HepG2 (cell line): ENCODE measurements around the gene PRPF18.

Source experiments
- DR1 ChIP-seq: sonication (generic); formaldehyde crosslinking; IDR thresholded peaks from 2 replicates; pipeline ENCODE4 v1.8.0; 2021; ENCODE audit warnings: mild to moderate bottlenecking, missing genetic modification reagents, inconsistent platforms
- EEA1 ChIP-seq: sonication (generic); formaldehyde crosslinking; IDR thresholded peaks from 2 replicates; pipeline ENCODE4 v1.5.1; 2020; ENCODE audit warnings: mild to moderate bottlenecking, missing genetic modification reagents, borderline replicate concordance
- HOXA9 ChIP-seq: sonication (generic); formaldehyde crosslinking; IDR thresholded peaks from 2 replicates; pipeline ENCODE4 v1.8.1; 2022; ENCODE audit warnings: missing genetic modification reagents, mild to moderate bottlenecking, moderate library complexity, borderline replicate concordance
- JUND ChIP-seq: sonication (generic); formaldehyde crosslinking; IDR thresholded peaks from 2 replicates; pipeline ENCODE4 v1.8.0; 2022; ENCODE audit warnings: mild to moderate bottlenecking, missing genetic modification reagents
- ONECUT2 ChIP-seq: sonication (generic); formaldehyde crosslinking; IDR thresholded peaks from 2 replicates; pipeline ENCODE4 v1.4.0; 2020; ENCODE audit warnings: missing genetic modification reagents
- ZBTB8A ChIP-seq: sonication (generic); formaldehyde crosslinking; IDR thresholded peaks from 2 replicates; pipeline ENCODE4 v1.4.0; 2020; ENCODE audit warnings: mild to moderate bottlenecking, low read depth, missing genetic modification reagents, borderline replicate concordance
- ZNF234 ChIP-seq: sonication (generic); formaldehyde crosslinking; conservative IDR thresholded peaks from 2 replicates; pipeline ENCODE4 v1.5.1; 2020; ENCODE audit warnings: mild to moderate bottlenecking, missing genetic modification reagents
- ZNF619 ChIP-seq: sonication (generic); formaldehyde crosslinking; IDR thresholded peaks from 2 replicates; pipeline ENCODE4 v1.4.0; 2020; ENCODE audit warnings: mild to moderate bottlenecking, missing genetic modification reagents
- TF ChIP-seq, protein P1 (sequence below): fragments of 450-650 bp; IDR thresholded peaks from 2 replicates; pipeline ENCODE4 v1.6.1; 2017; ENCODE audit warnings: mild to moderate bottlenecking
- TF ChIP-seq, protein P2 (sequence below): sonication (generic); formaldehyde crosslinking; IDR thresholded peaks from 2 replicates; pipeline ENCODE4 v1.5.0; 2020; ENCODE audit warnings: mild to moderate bottlenecking, missing genetic modification reagents, moderate library complexity
- TF ChIP-seq, protein P3 (sequence below): sonication (generic); formaldehyde crosslinking; IDR thresholded peaks from 2 replicates; pipeline ENCODE4 v1.5.0; 2020; ENCODE audit warnings: missing genetic modification reagents
- TF ChIP-seq, protein P4 (sequence below): sonication (generic); formaldehyde crosslinking; IDR thresholded peaks from 2 replicates; pipeline ENCODE4 v1.5.1; 2020; ENCODE audit warnings: missing genetic modification reagents, mild to moderate bottlenecking, borderline replicate concordance

DNA sequence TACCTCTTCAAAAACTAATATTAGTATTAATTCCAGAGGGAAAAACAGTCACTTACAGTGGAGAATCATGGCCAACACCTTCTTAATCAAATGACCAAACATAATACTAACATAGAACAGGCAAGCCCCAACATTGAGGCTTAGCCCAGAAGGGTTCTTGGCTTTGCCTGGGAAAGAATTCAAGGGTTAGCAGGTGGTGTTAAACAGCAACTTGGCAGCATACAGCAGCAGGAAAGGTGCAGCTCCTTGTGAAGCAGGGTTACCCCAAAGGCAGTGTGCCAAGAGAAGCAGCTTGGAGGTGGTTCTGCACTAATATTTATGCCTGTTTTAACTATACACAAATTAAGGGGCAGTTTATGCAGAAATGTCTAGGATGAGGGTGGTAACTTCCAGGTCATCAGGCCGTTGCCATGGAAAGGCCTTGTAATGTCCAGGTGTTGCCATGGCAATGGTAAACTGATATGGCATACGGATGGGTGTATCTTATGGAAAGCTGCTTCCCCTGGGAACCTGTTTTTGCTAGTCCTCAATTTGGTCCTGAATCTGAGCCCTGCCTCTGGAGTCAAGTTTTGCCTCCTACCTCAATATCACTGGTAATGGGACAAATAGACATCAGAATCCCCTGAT, 30.8 kb upstream of the PRPF18 start:
- TF ChIP-seq, protein P1, sequence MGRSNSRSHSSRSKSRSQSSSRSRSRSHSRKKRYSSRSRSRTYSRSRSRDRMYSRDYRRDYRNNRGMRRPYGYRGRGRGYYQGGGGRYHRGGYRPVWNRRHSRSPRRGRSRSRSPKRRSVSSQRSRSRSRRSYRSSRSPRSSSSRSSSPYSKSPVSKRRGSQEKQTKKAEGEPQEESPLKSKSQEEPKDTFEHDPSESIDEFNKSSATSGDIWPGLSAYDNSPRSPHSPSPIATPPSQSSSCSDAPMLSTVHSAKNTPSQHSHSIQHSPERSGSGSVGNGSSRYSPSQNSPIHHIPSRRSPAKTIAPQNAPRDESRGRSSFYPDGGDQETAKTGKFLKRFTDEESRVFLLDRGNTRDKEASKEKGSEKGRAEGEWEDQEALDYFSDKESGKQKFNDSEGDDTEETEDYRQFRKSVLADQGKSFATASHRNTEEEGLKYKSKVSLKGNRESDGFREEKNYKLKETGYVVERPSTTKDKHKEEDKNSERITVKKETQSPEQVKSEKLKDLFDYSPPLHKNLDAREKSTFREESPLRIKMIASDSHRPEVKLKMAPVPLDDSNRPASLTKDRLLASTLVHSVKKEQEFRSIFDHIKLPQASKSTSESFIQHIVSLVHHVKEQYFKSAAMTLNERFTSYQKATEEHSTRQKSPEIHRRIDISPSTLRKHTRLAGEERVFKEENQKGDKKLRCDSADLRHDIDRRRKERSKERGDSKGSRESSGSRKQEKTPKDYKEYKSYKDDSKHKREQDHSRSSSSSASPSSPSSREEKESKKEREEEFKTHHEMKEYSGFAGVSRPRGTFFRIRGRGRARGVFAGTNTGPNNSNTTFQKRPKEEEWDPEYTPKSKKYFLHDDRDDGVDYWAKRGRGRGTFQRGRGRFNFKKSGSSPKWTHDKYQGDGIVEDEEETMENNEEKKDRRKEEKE = no peak
- TF ChIP-seq ZNF619 = no peak
- no peak for TF ChIP-seq DR1 (CRISPR knock-in tag)
- TF ChIP-seq HOXA9 (CRISPR knock-in tag) = no peak
- no peak for TF ChIP-seq JUND
- TF ChIP-seq, protein P2, sequence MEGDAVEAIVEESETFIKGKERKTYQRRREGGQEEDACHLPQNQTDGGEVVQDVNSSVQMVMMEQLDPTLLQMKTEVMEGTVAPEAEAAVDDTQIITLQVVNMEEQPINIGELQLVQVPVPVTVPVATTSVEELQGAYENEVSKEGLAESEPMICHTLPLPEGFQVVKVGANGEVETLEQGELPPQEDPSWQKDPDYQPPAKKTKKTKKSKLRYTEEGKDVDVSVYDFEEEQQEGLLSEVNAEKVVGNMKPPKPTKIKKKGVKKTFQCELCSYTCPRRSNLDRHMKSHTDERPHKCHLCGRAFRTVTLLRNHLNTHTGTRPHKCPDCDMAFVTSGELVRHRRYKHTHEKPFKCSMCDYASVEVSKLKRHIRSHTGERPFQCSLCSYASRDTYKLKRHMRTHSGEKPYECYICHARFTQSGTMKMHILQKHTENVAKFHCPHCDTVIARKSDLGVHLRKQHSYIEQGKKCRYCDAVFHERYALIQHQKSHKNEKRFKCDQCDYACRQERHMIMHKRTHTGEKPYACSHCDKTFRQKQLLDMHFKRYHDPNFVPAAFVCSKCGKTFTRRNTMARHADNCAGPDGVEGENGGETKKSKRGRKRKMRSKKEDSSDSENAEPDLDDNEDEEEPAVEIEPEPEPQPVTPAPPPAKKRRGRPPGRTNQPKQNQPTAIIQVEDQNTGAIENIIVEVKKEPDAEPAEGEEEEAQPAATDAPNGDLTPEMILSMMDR (CRISPR knock-in tag) = no peak
- TF ChIP-seq ZNF234 (CRISPR knock-in tag) = no peak
- TF ChIP-seq, protein P3, sequence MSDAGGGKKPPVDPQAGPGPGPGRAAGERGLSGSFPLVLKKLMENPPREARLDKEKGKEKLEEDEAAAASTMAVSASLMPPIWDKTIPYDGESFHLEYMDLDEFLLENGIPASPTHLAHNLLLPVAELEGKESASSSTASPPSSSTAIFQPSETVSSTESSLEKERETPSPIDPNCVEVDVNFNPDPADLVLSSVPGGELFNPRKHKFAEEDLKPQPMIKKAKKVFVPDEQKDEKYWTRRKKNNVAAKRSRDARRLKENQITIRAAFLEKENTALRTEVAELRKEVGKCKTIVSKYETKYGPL = no peak
- TF ChIP-seq ONECUT2 (CRISPR knock-in tag) = no peak
- TF ChIP-seq ZBTB8A (CRISPR knock-in tag) = no peak
- TF ChIP-seq, protein P4, sequence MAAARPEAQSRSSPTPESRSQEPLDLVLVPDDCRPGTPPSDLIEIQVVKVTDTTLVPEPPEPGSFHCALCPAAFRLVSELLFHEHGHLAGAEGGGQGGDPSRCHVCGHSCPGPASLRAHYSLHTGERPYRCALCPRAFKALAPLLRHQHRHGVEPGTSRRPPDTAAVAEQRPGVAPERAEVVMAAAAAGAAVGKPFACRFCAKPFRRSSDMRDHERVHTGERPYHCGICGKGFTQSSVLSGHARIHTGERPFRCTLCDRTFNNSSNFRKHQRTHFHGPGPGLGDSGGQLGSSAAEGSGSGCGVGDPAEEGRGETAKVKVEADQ = no peak
- no peak for TF ChIP-seq EEA1 (CRISPR knock-in tag)
